Loucy (cell line): ENCODE results near the gene DOCK10.

Experiments used
- H2AFZ ChIP-seq: fragments of 200-600 bp; sonication (generic); 2 replicates; pipeline ENCODE4 v1.6.0; 2016; ENCODE audit warnings: antibody characterized with exemption, mild to moderate bottlenecking, low read length, moderate library complexity
- H3F3A ChIP-seq: fragments of 200-600 bp; 2 replicates; pipeline ENCODE4 v1.6.0; 2016; ENCODE audit warnings: antibody characterized with exemption, low read depth, mild to moderate bottlenecking
- H3K27me3 ChIP-seq: fragments of 200-600 bp; sonication (generic); 2 replicates; pipeline ENCODE4 v1.6.1; 2014; ENCODE audit warnings: low read length, mild to moderate bottlenecking; ENCODE audit not compliant: insufficient read depth, poor library complexity, severe bottlenecking
- H3K36me3 ChIP-seq: fragments of 200-600 bp; sonication (generic); 2 replicates; pipeline ENCODE4 v1.6.1; 2016; ENCODE audit warnings: low read length; ENCODE audit not compliant: insufficient read depth
- H3K4me1 ChIP-seq: fragments of 200-600 bp; sonication (generic); 2 replicates; pipeline ENCODE4 v1.5.1; 2014; ENCODE audit warnings: low read length, mild to moderate bottlenecking; ENCODE audit not compliant: insufficient read depth, poor library complexity, severe bottlenecking
- H3K4me2 ChIP-seq: fragments of 200-600 bp; sonication (generic); 2 replicates; pipeline ENCODE4 v1.6.0; 2014; ENCODE audit warnings: antibody characterized with exemption, low read length, low read depth, mild to moderate bottlenecking; ENCODE audit not compliant: poor library complexity, severe bottlenecking
- H3K4me3 ChIP-seq: fragments of 200-600 bp; sonication (generic); 2 replicates; pipeline ENCODE4 v1.5.1; 2014; ENCODE audit warnings: low read length, mild to moderate bottlenecking, mixed read lengths; ENCODE audit not compliant: poor library complexity, severe bottlenecking
- H3K79me2 ChIP-seq: fragments of 200-600 bp; sonication (generic); 2 replicates; pipeline ENCODE4 v1.6.1; 2014; ENCODE audit warnings: low read length; ENCODE audit not compliant: insufficient read depth
- H3K9ac ChIP-seq: fragments of 200-600 bp; sonication (generic); 2 replicates; pipeline ENCODE4 v1.6.0; 2014; ENCODE audit warnings: mild to moderate bottlenecking, low read depth, low read length, moderate library complexity; ENCODE audit not compliant: poor library complexity, severe bottlenecking
- H3K9me2 ChIP-seq: fragments of 200-600 bp; sonication (generic); replicated peaks from 2 replicates; pipeline ENCODE4 v1.6.1; 2016; ENCODE audit warnings: low read depth, low read length, mixed read lengths
- H3K9me3 ChIP-seq: fragments of 200-600 bp; sonication (generic); 2 replicates; pipeline ENCODE4 v1.6.1; 2014; ENCODE audit warnings: mild to moderate bottlenecking, antibody characterized with exemption, low read length, low read depth; ENCODE audit not compliant: insufficient read depth
- H4K20me1 ChIP-seq: fragments of 200-600 bp; sonication (generic); 2 replicates; pipeline ENCODE4 v1.6.0; 2014; ENCODE audit warnings: antibody characterized with exemption, low read length, mild to moderate bottlenecking; ENCODE audit not compliant: insufficient read depth, poor library complexity, severe bottlenecking
- EZH2phosphoT487 ChIP-seq: fragments of 200-600 bp; IDR thresholded peaks from 2 replicates; pipeline ENCODE4 v1.6.1; 2018; ENCODE audit warnings: antibody characterized with exemption, mild to moderate bottlenecking, moderate library complexity, borderline replicate concordance
- TF ChIP-seq, protein P1 (sequence below): fragments of 200-600 bp; sonication (generic); conservative IDR thresholded peaks from 2 replicates; pipeline ENCODE4 v1.5.1; 2014; ENCODE audit warnings: mild to moderate bottlenecking, antibody characterized with exemption, low read length

Gene DOCK10

DNA sequence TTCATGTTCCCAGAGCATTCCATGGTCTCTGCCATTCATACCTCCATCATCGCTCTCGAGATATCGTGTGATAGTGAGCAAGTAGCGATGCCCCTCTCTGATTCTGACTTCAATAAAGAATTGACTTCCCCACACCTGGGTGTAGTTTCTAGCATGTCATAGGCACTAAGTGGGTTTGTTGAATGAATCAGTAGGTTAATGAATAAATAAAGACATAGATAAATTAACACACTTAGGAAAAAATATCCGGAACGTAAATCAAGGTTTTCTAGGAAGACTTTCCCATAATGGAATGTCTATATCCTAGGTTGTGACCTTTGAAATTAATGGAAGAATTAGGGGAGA is 159.1 kb downstream of the DOCK10 start:
- Histone ChIP-seq H3F3A (no peaks in the 10 kb centered on the region), H3K9ac (no peak overlapping the region), H3K9me3 (no peaks in the 10 kb centered on the region), H3K4me1 (no peaks in the 10 kb centered on the region), H3K36me3 (peaks cover 87% of the 10 kb centered on the region), H3K9me2 (no peaks in the 10 kb centered on the region), H4K20me1 (no peaks in the 10 kb centered on the region), H2AFZ (no peak overlapping the region), H3K4me3 (no peak overlapping the region), H3K4me2 (no peak overlapping the region), H3K27me3 (no peaks in the 10 kb centered on the region), H3K79me2 (no peaks in the 10 kb centered on the region)
- no peak for TF ChIP-seq EZH2phosphoT487
- TF ChIP-seq, protein P1, sequence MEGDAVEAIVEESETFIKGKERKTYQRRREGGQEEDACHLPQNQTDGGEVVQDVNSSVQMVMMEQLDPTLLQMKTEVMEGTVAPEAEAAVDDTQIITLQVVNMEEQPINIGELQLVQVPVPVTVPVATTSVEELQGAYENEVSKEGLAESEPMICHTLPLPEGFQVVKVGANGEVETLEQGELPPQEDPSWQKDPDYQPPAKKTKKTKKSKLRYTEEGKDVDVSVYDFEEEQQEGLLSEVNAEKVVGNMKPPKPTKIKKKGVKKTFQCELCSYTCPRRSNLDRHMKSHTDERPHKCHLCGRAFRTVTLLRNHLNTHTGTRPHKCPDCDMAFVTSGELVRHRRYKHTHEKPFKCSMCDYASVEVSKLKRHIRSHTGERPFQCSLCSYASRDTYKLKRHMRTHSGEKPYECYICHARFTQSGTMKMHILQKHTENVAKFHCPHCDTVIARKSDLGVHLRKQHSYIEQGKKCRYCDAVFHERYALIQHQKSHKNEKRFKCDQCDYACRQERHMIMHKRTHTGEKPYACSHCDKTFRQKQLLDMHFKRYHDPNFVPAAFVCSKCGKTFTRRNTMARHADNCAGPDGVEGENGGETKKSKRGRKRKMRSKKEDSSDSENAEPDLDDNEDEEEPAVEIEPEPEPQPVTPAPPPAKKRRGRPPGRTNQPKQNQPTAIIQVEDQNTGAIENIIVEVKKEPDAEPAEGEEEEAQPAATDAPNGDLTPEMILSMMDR: no peak

DNA sequence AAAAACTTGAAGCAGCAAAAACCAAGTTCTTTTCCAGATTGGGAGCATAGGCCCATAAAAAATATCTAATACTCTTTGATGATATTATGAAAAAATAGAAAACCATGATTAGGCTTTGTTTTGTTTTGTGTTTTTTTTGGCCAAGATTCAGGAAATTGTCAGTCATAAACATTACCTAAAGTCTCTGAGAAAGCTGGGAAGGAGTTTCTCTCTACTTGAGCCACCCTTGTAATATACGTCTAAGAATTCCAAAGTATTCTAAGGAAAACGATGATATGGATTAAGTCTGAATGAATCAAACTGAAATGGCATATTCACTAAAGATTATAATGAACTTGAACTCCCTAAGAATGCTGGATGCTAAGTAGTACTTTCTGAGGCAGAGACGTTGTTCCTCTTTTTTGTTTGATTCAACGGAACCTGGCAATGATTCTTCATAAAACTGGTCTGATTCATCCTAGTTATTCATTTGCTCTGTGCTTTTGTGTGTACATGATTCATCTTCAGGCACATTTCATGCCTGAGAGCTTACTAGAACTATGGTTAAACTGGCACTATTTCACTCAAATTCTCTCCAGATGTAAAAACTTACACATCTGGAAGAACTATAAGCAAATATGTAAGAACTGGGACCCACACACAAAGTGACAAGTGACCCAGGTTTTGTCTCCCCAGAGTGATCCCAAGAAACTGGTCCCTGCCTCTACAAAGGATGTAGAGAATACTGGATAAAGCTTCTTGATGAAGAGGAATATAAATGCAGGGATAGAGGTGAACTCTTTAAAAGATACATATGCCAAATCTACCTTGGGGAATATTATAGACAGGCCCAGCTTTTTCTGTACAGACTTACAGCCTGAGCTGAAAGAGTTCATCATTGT is 159.7 kb downstream of the DOCK10 start:
- no peak overlapping the region for H3K4me2 ChIP-seq
- no peaks in the 10 kb centered on the region for H3K9me2 ChIP-seq
- H3F3A ChIP-seq: no peaks in the 10 kb centered on the region
- no peaks in the 10 kb centered on the region for H3K79me2 ChIP-seq
- no peaks in the 10 kb centered on the region for H3K27me3 ChIP-seq
- no peak overlapping the region for H3K4me3 ChIP-seq
- no peak overlapping the region for H2AFZ ChIP-seq
- H3K36me3 ChIP-seq: peaks cover 87% of the 10 kb centered on the region
- no peaks in the 10 kb centered on the region for H4K20me1 ChIP-seq
- no peaks in the 10 kb centered on the region for H3K9me3 ChIP-seq
- no peak for TF ChIP-seq EZH2phosphoT487
- TF ChIP-seq, protein P1: no peak
- H3K4me1 ChIP-seq: no peaks in the 10 kb centered on the region
- no peak overlapping the region for H3K9ac ChIP-seq

DNA sequence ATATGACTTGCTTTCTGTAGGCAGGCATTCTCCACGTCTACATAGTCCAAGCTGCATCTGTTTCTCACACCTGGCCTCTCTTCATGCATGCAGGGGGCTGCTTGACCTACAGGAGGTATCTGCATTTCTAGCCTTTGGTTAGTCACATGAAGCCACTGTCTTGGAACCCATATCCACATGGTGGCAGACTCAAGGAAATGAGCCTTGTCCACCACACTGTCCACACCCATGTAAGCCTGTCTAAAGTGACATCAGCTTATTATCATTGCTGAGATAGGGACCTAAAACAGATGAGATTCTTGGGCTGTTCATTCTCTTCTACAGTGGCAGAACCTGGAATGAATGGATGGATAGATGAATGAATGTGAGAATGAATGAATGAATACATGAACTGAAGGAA is 160.4 kb downstream of the DOCK10 start:
- H3K9me2 ChIP-seq: no peaks in the 10 kb centered on the region
- no peak overlapping the region for H3K4me2 ChIP-seq
- no peaks in the 10 kb centered on the region for H4K20me1 ChIP-seq
- TF ChIP-seq, protein P1: no peak
- no peak for TF ChIP-seq EZH2phosphoT487
- H3K9me3 ChIP-seq: no peaks in the 10 kb centered on the region
- H3K79me2 ChIP-seq: no peaks in the 10 kb centered on the region
- no peak overlapping the region for H2AFZ ChIP-seq
- H3K4me3 ChIP-seq: no peak overlapping the region
- no peak overlapping the region for H3K9ac ChIP-seq
- H3K36me3 ChIP-seq: peaks cover 88% of the 10 kb centered on the region
- H3K4me1 ChIP-seq: no peaks in the 10 kb centered on the region
- no peaks in the 10 kb centered on the region for H3K27me3 ChIP-seq
- H3F3A ChIP-seq: no peaks in the 10 kb centered on the region
